Measurements from ENCODE around the gene GAK.
"Not testable (repeated sequence)": the region's sequence is repeated elsewhere in the genome, so short reads cannot be mapped to it uniquely, and the experiment has no call there.

The GAK gene

DNA sequence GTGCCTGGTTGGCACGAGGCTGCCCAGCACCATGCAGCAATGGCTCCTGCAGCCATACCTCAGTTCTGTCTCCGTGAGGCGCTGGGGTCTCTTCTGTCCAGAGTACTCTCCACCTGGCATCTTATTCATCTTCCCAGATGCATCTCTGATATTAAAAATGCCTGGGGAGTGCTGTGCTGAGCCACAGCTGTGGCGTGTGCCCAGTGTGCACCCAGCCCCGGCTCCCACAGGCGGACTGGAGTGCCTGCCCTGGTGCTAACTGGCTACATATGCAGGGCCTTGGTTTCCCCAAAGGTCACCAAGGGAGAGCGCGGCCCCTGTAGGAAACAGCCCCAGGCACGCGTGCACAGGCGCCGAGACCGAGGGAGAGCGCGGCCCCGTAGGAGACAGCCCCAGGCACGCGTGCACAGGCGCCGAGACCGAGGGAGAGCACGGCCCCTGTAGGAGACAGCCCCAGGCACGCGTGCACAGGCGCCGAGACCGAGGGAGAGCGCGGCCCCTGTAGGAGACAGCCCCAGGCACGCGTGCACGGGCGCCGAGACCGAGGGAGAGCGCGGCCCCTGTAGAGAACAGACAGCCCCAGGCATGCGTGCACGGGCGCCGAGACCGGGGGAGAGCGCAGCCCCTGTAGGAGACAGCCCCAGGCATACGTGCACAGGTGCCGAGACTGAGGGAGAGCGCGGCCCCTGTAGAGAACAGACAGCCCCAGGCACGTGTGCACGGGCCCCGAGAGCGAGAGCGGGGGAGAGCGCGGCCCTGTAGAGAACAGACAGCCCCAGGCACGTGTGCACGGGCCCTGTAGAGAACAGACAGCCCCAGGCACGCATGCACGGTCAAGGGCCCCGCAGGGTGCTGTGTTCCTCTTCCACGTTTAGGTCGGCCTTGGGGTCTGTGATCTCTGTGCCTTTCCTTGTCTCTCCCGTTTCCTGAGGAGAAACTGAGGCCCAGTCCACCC is 14.7 kb upstream of the GAK start:
- Histone ChIP-seq H4K20me1 (ENCODE audit: low read depth, low read length) (no peaks in the 10 kb centered on the region), H3F3A (ENCODE audit: insufficient read depth) (no peaks in the 10 kb centered on the region), H3K9ac (ENCODE audit: low read length) (no peak overlapping the region), H3K4me2 (ENCODE audit: low read depth, low read length, poor library complexity, severe bottlenecking) (no peak overlapping the region), H3K9me3 (ENCODE audit: insufficient read depth, low read length) (no peaks in the 10 kb centered on the region), H2AFZ (ENCODE audit: low read depth, low read length, severe bottlenecking) (no peak overlapping the region), H3K9me2 (replicated peaks; ENCODE audit: insufficient read depth, low read length) (no peaks in the 10 kb centered on the region), H3K4me3 (ENCODE audit: insufficient read depth, low read length, poor library complexity, severe bottlenecking) (no peak overlapping the region), H3K36me3 (ENCODE audit: low read length) (no peaks in the 10 kb centered on the region), H3K27ac (ENCODE audit: low read depth, low read length) (no peak overlapping the region), H3K79me2 (ENCODE audit: insufficient read depth, low read length) (no peaks in the 10 kb centered on the region), H3K27me3 (ENCODE audit: low read length) (no peaks in the 10 kb centered on the region)
- TF ChIP-seq, protein P1, sequence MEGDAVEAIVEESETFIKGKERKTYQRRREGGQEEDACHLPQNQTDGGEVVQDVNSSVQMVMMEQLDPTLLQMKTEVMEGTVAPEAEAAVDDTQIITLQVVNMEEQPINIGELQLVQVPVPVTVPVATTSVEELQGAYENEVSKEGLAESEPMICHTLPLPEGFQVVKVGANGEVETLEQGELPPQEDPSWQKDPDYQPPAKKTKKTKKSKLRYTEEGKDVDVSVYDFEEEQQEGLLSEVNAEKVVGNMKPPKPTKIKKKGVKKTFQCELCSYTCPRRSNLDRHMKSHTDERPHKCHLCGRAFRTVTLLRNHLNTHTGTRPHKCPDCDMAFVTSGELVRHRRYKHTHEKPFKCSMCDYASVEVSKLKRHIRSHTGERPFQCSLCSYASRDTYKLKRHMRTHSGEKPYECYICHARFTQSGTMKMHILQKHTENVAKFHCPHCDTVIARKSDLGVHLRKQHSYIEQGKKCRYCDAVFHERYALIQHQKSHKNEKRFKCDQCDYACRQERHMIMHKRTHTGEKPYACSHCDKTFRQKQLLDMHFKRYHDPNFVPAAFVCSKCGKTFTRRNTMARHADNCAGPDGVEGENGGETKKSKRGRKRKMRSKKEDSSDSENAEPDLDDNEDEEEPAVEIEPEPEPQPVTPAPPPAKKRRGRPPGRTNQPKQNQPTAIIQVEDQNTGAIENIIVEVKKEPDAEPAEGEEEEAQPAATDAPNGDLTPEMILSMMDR (IDR thresholded peaks at IDR 0.05; ENCODE audit: insufficient read depth, low read length, poor library complexity, severe bottlenecking) = no peak
- TF ChIP-seq EZH2phosphoT487 (conservative IDR thresholded peaks at IDR 0.05; ENCODE audit: low read length) = no peak

DNA sequence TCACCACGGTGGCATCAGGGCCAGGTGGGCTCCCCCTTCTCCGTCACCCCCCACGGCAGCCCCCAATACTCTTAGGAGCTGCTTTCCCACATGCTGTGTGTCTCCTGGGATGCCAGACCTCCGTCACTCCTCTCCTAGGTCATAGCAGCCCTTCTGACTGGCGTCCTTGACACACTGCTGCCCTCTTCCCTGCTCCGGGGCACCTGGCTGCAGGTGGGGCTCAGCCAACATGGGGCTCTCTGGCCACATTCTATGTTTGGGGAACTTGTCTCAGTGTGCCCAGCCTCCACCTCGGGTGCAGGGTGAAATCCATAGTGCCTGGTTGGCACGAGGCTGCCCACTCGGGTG is 14.0 kb upstream of the GAK start:
- Histone ChIP-seq H3K27ac (ENCODE audit: low read depth, low read length) (no peak overlapping the region), H3K4me3 (ENCODE audit: insufficient read depth, low read length, poor library complexity, severe bottlenecking) (no peak overlapping the region), H3K4me2 (ENCODE audit: low read depth, low read length, poor library complexity, severe bottlenecking) (no peak overlapping the region), H3K9me3 (ENCODE audit: insufficient read depth, low read length) (no peaks in the 10 kb centered on the region), H3K79me2 (ENCODE audit: insufficient read depth, low read length) (no peaks in the 10 kb centered on the region), H2AFZ (ENCODE audit: low read depth, low read length, severe bottlenecking) (no peak overlapping the region), H3K9ac (ENCODE audit: low read length) (no peak overlapping the region), H3F3A (ENCODE audit: insufficient read depth) (no peaks in the 10 kb centered on the region), H3K36me3 (ENCODE audit: low read length) (no peaks in the 10 kb centered on the region), H3K27me3 (ENCODE audit: low read length) (no peaks in the 10 kb centered on the region), H3K9me2 (replicated peaks; ENCODE audit: insufficient read depth, low read length) (no peaks in the 10 kb centered on the region), H4K20me1 (ENCODE audit: low read depth, low read length) (no peaks in the 10 kb centered on the region)
- TF ChIP-seq, protein P1 (IDR thresholded peaks at IDR 0.05; ENCODE audit: insufficient read depth, low read length, poor library complexity, severe bottlenecking) = no peak
- no peak for TF ChIP-seq EZH2phosphoT487 (conservative IDR thresholded peaks at IDR 0.05; ENCODE audit: low read length)

DNA sequence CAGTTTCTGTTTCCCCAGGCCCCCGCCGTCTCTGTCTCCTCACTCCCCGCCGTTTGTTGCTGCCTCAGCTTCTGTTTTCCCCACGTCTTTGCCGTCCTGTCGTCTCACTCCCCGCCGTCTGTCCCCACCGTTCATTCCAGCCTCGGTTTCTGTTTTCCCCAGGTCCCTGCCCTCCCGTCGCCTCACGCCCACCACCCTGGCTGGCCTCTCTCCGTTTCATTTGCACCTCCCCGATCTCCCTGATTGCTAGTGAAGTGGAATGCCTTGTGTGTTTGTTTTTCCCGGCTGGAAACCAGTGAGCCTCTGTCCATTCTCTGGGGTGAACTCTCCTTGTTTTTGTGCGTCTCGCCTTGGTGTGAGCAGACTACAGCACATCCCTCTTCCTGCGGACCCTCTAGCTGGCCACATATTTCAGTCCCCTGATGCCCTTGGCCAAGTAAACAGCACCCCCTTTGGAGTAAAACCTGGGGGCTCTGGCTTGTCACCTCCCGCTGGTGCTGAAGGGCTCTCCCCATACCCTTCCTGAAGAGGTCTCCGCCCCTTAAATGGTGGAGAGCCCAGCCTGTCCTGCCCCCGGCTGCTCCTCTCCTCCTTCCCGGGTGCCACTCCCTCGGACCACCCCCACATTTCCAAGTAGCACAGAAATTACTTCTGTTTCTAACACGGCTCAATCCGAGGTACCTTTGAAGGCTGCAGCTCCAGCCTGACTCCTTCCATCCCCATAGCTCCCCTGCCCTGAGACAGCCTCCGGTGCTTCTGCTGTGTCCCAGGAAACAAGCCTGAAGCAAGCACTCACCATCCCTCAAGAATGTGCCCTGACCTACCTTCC is 13.4 kb upstream of the GAK start:
- Histone ChIP-seq H4K20me1 (ENCODE audit: low read depth, low read length) (no peaks in the 10 kb centered on the region), H3K79me2 (ENCODE audit: insufficient read depth, low read length) (no peaks in the 10 kb centered on the region), H3K9ac (ENCODE audit: low read length) (no peak overlapping the region), H3F3A (ENCODE audit: insufficient read depth) (no peaks in the 10 kb centered on the region), H3K9me2 (replicated peaks; ENCODE audit: insufficient read depth, low read length) (no peaks in the 10 kb centered on the region), H3K9me3 (ENCODE audit: insufficient read depth, low read length) (no peaks in the 10 kb centered on the region), H3K4me2 (ENCODE audit: low read depth, low read length, poor library complexity, severe bottlenecking) (no peak overlapping the region), H3K4me3 (ENCODE audit: insufficient read depth, low read length, poor library complexity, severe bottlenecking) (no peak overlapping the region), H3K27me3 (ENCODE audit: low read length) (no peaks in the 10 kb centered on the region), H3K27ac (ENCODE audit: low read depth, low read length) (no peak overlapping the region), H2AFZ (ENCODE audit: low read depth, low read length, severe bottlenecking) (no peak overlapping the region), H3K36me3 (ENCODE audit: low read length) (no peaks in the 10 kb centered on the region)
- no peak for TF ChIP-seq EZH2phosphoT487 (conservative IDR thresholded peaks at IDR 0.05; ENCODE audit: low read length)
- TF ChIP-seq, protein P1 (IDR thresholded peaks at IDR 0.05; ENCODE audit: insufficient read depth, low read length, poor library complexity, severe bottlenecking) = no peak

DNA sequence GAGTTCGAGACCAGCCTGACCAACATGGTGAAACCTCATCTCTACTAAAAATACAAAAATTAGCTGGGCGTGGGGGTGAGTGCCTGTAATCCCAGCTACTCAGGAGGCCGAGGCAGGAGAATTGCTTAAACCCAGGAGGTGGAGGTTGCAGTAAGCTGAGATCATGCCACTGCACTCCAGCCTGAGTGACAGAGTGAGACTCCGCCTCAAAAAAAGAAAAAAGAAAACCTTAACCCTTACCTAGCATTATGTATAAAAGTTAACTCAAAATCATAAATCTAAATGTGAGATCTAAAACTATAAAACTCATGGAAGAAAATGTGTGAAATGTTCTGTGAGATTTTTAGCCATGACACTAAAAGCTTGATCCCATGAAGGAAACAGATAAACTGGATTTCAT is 7.4 kb upstream of the GAK start:
- not testable (repeated sequence) for H3K4me2 ChIP-seq (ENCODE audit: low read depth, low read length, poor library complexity, severe bottlenecking); H3K9me2 ChIP-seq (replicated peaks; ENCODE audit: insufficient read depth, low read length); H4K20me1 ChIP-seq (ENCODE audit: low read depth, low read length); H3K36me3 ChIP-seq (ENCODE audit: low read length); H2AFZ ChIP-seq (ENCODE audit: low read depth, low read length, severe bottlenecking); H3K9me3 ChIP-seq (ENCODE audit: insufficient read depth, low read length); H3K27me3 ChIP-seq (ENCODE audit: low read length); H3K79me2 ChIP-seq (ENCODE audit: insufficient read depth, low read length); H3K9ac ChIP-seq (ENCODE audit: low read length); H3K4me3 ChIP-seq (ENCODE audit: insufficient read depth, low read length, poor library complexity, severe bottlenecking); H3K27ac ChIP-seq (ENCODE audit: low read depth, low read length)
- peaks cover 14% of the 10 kb centered on the region for H3F3A ChIP-seq (ENCODE audit: insufficient read depth)

All from SU-DHL-6 (cell line).